BJ (cell line): Measurements from ENCODE around the gene BLM. TPM values are rescaled to one million over a fixed set of nuclear protein-coding genes. Genes with fewer than 3 reads are reported as not detected.
"Not testable (repeated sequence)": the region's sequence is repeated elsewhere in the genome, so short reads cannot be mapped to it uniquely, and the experiment has no call there.

Experiments used
- CTCF ChIA-PET: fragments of 350-600 bp; formaldehyde crosslinking; extraction: SDS; loops from one replicate; lab custom pipeline; 2021; ENCODE audit warnings: antibody characterized with exemption, inconsistent platforms; lab: Yijun Ruan, JAX
- POLR2A ChIA-PET: fragments of 300-600 bp; sonication (Branson Sonifier 250); formaldehyde crosslinking; extraction: SDS; loops from one replicate; lab custom pipeline; 2021; ENCODE audit warnings: antibody characterized with exemption; lab: Charles Lee
- DNase-seq: peaks from one replicate; pipeline ENCODE4 v3.0.0-alpha.2; 2011; ENCODE audit warnings: low read depth
- H3K27me3 ChIP-seq: 2 replicates; pipeline ENCODE4 v1.6.0; 2011; ENCODE audit warnings: low read length; ENCODE audit not compliant: control insufficient read depth, insufficient read depth
- H3K36me3 ChIP-seq: 2 replicates; pipeline ENCODE4 v1.5.1; 2011; ENCODE audit warnings: low read length; ENCODE audit not compliant: control insufficient read depth, insufficient read depth
- H3K4me3 ChIP-seq: 2 replicates; pipeline ENCODE4 v1.5.1; 2011; ENCODE audit warnings: low read depth, mild to moderate bottlenecking, control low read depth, low read length
- polyA plus RNA-seq: library from polyadenylated mRNA; depleted of rRNA; stranded (reverse); fragments of >200 nt; gene quantifications from 2 replicates; pipeline ENCODE4 v1.2.3, GENCODE V29; 2011
- TF ChIP-seq, protein P1 (sequence below): IDR thresholded peaks from 2 replicates; pipeline ENCODE4 v1.5.1; 2011; ENCODE audit warnings: low read depth, mild to moderate bottlenecking, control low read depth, inconsistent platforms, low read length, moderate library complexity; ENCODE audit not compliant: insufficient read depth

The BLM gene
- polyA plus RNA-seq, 1 experiment = 1.3 TPM

- Histone ChIP-seq H3K36me3 (no peaks in the 10 kb centered on the region), H3K27me3 (no peaks in the 10 kb centered on the region), H3K4me3 (no peak overlapping the region)
- POLR2A ChIA-PET = interaction anchor here (0.6 to 1.1 kb wide), 2 partner anchors 18 to 128 kb away, joined by 3 to 4 read pairs; partner anchors contain the start of gene BLM
- peak; percentile 65 for DNase-seq
- TF ChIP-seq, protein P1, sequence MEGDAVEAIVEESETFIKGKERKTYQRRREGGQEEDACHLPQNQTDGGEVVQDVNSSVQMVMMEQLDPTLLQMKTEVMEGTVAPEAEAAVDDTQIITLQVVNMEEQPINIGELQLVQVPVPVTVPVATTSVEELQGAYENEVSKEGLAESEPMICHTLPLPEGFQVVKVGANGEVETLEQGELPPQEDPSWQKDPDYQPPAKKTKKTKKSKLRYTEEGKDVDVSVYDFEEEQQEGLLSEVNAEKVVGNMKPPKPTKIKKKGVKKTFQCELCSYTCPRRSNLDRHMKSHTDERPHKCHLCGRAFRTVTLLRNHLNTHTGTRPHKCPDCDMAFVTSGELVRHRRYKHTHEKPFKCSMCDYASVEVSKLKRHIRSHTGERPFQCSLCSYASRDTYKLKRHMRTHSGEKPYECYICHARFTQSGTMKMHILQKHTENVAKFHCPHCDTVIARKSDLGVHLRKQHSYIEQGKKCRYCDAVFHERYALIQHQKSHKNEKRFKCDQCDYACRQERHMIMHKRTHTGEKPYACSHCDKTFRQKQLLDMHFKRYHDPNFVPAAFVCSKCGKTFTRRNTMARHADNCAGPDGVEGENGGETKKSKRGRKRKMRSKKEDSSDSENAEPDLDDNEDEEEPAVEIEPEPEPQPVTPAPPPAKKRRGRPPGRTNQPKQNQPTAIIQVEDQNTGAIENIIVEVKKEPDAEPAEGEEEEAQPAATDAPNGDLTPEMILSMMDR = no peak
- CTCF ChIA-PET = interaction anchor here (0.9 to 1.8 kb wide), 2 partner anchors 39 to 41 kb away, joined by 3 to 6 read pairs; partner anchors contain the start of gene FES
Measured at GRCh38 chr15:90845201-90845949, 128.2 kb downstream of the BLM start.

- CTCF ChIA-PET, DNase-seq, H3K4me3 ChIP-seq, POLR2A ChIA-PET, H3K27me3 ChIP-seq, H3K36me3 ChIP-seq: not testable (repeated sequence)
Measured at GRCh38 chr15:90849424-90849823, 132.3 kb downstream of the BLM start.

DNA sequence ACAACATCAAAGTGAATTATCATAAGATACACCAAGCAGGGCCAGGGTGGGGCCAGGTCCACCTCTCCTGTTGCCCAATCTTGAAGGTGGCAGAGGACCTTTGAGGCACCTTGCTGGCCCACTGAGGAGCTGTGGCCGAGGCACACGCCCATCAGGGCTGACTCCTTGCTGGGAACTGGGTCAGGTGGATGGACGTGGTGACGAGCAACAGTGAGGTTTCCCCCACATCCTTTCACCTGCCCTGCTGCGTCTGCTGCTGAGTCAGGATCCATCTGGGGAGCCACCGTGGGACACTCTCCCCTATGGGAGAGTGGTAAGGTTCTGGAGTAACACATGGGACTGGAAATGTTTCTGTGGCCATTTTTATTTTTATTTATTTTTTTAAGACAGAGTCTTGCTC, 134.0 kb downstream of the BLM start:
- no peak for DNase-seq
- Histone ChIP-seq H3K4me3 (no peak overlapping the region), H3K27me3 (no peaks in the 10 kb centered on the region), H3K36me3 (no peaks in the 10 kb centered on the region)
- TF ChIP-seq, protein P1 = no peak
- ChIA-PET POLR2A (no interaction called here), CTCF (no interaction called here)

- no peak for DNase-seq
- POLR2A ChIA-PET = interaction anchor here (0.6 kb wide), 1 partner anchor 12 kb away, joined by 19 read pairs; no protein-coding TSS in a partner anchor
- CTCF ChIA-PET = no interaction called here
- TF ChIP-seq, protein P1 = no peak
- no peaks in the 10 kb centered on the region for H3K27me3 ChIP-seq
- no peak overlapping the region for H3K4me3 ChIP-seq
- no peaks in the 10 kb centered on the region for H3K36me3 ChIP-seq
Measured at GRCh38 chr15:90851940-90852339, 134.8 kb downstream of the BLM start.

- H3K27me3 ChIP-seq = no peaks in the 10 kb centered on the region
- no peak overlapping the region for H3K4me3 ChIP-seq
- ChIA-PET CTCF (interaction anchor here (1.6 kb wide), 1 partner anchor 31 kb away, joined by 6 read pairs; no protein-coding TSS in a partner anchor), POLR2A (no interaction called here)
- DNase-seq = no peak
- H3K36me3 ChIP-seq = no peaks in the 10 kb centered on the region
- TF ChIP-seq, protein P1 = no peak
Measured at GRCh38 chr15:90855139-90855538, 138.0 kb downstream of the BLM start.

DNA sequence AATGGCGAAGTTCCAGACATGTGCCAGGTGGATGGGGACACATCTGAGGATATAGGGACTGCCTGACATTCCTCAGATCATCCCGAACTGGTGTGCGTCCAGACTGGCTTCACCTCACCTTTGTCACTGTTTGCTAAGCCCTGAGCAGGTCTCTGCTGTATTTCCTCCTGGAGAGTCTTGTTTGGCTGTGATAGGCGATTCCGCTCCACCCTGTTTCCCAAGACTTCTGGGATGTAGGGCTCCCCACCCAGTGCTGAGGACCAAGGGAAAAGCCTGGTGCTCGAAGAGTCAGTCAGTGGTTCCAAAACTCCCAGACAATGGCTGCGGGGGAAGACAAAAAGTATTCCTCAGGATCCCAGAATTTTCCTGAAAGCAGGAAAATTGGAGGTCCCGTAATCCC, 140.2 kb downstream of the BLM start:
- Histone ChIP-seq H3K36me3 (no peaks in the 10 kb centered on the region), H3K4me3 (no peak overlapping the region), H3K27me3 (no peaks in the 10 kb centered on the region)
- CTCF ChIA-PET = interaction anchor here (1.1 kb wide), 1 partner anchor 10 kb away, joined by 3 read pairs; no protein-coding TSS in a partner anchor
- DNase-seq = no peak
- POLR2A ChIA-PET = no interaction called here
- TF ChIP-seq, protein P1 = no peak
